Stimulated activated CD8-positive, alpha-beta memory T cell treated with anti-CD3 and anti-CD28 coated beads, Interleukin-7, amount 100 ng/mL, for 24 hours (primary cell): ENCODE measurements around the gene CRISPLD2.
"Not testable (repeated sequence)": the region's sequence is repeated elsewhere in the genome, so short reads cannot be mapped to it uniquely, and the experiment has no call there.

ENCODE experiments used
- DNase-seq: peaks from one replicate; pipeline ENCODE4 v3.0.0-alpha.2; 2020; ENCODE audit warnings: low read depth

Gene CRISPLD2

DNA sequence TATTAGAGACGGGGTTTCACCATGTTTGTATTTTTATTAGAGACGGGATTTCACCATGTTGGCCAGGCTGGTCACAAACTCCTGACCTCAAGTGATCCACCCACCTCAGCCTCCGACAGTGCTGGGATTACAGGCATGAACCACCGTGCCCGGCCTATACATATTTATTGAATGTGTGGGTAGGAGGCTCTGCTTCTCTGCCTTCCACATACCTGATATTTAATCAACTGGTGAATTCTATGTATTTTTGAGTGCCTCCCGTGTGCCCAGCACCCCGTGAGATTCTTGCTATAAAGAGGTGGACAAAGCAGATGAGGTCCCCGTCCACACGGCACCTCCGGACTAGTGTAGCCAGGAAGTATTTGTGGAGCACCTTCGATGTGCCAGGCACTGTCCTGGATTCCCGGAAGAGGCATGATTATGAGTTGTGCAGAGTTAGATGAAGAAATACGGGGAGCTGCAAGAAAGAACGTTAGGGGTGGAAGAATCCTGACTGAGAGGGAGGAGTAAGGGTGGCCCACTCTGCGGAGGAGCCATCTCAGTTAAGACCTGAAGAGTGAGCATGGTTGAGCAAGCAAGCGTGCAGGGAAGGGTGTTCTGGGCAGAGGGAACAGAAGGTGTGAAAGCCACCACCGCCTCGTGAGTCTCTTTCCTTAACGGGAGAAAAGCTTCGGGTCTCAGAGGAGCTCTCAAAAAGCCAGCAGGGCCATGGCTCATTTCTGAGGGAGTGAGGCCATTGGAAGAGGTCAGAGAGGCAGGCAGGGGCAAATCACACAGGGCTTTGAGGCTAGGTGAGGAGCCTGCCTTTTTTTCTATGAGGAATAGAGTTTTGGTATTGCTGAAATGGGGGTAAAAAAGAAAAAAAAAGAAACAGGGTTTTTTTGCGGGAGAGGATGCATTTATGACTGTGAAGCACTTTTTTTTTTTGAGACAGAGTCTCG, 21.2 kb downstream of the CRISPLD2 start:
- DNase-seq: no peak

DNA sequence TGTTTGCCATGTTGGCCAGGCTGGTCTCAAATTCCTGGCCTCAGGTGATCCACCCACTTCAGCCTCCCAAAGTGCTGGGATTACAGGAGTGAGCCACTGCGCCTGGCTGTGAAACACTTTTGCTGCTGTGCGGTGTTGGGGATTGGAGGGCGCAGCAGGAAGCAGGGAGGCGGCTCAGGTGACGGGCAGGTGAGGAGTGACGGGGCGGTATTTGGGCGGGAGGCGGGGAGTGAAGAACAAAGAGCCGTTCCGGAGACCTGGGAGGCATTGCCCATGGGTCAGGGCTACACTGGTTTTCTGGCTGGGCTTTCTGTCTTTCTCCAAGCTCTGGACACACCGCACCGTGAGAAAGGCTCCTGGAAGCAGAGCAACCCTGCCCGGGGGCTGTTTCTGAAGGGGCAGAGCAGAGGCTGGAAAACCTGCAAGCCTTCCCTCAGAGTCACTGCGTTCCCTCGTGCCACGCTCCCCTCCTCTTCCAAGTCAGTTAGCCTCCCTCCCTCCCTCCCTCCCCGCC, 22.1 kb downstream of the CRISPLD2 start:
- DNase-seq: no peak

DNA sequence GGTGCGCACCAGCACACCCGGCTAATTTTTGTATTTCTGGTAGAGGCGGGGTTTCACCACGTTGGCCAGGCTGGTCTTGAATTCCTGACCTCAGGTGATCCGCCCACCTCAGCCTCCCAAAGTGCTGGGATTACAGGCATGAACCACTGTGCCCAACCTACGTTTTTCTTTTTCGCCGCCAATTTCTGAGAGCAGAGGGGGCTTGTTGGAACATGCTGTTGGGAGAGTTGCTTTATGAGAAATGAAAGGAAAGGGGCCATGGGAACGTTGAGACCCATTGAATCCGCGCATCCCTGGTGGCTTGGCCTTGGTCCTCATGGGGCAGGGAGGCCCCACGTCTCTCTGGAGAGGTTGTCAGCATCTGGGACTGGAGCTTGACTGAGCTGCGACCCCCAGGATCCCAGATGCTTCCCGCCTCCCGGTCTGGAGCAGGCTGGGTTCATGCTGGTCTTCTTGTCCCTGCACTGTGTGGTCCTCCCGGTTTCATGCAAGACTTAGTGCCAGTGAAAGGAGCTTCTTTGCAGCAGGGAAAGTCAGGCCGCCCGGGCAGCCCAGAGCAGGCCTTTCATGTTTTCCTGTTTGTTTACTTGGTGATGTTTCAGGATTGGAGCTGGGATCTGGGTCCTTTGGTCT, 22.8 kb downstream of the CRISPLD2 start:
- no peak for DNase-seq

DNA sequence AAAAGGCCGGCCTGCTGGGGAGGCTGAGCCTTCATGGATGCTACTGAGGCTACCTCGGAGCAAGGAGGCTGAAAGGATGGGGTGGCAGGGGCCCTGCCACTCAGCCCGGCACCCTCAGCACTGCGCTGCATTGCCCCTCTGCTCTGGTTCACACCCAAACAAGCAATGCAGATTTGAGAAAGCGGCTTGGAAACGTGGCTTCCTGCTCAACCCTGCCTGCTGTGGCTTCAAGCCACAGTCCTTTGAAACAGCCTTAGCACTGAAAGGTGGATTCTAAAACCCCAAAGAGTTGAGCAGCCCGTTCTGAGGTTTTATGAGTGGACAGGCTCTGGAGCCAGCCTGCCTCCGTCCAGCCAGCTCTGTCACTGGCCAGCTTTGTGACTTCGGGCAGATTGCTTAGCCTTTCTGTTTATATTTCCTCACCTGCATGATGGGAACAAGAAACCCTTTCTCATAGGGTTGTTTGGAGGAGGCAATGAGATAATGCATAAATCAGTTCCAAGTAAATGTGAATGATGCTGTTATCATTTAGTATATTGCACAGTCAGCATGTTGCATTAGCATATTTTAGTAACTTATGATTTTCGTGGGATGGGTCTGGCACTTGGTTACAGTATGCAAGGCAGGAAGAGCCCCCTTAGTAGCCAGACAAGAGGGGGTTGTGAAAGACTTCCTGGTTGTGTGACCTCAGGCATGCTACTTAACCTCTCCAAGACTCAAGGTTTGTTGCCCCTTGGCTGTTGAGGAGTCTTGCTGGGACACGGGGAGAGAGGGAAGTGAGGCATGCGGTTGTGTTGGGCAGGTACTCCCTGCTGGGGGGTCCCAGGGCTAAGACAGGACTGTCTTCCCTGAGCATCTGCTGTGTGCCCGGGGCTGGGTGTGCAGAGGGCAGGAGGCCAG, 23.6 kb downstream of the CRISPLD2 start:
- no peak for DNase-seq

DNA sequence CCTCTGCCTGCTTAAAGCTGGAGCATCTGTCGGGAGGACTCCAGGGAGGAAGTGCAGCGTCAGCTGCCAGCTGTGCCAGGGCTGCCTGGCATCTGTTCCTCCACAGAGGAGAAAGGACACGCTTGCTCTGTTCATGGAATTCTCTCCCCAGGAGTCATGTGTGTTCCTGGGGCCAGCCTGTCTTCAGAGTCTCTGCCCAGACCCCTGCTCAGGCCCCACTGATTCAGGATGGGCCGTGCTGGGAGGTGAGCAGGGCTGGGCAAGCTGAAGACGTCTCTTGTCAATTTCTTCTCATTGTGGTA, 24.2 kb downstream of the CRISPLD2 start:
- DNase-seq: no peak

DNA sequence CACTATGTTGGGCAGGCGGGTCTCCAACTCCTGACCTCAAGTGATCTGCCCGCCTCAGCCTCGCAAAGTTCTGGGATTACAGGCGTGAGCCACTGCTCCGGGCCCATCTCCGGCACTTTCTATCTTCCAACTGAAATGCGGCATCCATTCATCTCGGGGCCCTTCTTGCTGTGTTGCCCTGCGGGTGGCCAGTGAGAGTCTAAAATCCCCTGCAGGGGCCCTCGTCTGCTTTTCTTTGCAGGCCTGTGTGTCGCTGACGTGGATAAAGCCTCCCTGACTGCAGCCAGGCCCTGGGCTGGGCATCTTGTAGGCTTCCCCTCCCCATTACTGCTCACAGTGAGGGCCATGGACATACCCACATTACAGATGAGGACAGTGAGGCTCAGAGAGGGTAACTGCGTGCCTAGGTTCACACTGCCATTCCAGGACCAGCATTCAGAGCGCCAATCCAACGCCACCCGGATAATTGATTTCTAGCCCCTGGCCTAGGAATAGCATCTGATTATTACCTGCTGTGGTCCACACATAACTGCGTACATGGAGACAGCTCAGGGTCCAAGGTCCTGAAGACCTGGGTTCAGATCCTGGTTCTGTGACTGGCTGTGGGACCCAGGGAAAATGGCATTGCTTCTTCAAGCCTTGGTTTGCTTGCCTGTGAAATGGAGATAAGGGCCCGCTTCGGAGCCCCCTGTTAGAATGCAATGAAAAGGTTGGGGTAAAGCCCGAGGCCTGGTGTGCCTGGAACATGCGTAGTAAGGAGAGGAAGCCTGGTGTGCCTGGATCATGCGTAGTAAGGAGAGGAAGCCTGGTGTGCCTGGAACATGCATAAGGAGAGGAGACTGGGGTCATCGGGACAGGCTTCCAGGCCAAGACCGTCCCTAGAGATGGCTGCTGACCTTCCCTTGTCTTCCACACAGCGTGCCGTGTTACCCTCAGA, 25.0 kb downstream of the CRISPLD2 start:
- DNase-seq: no peak

DNA sequence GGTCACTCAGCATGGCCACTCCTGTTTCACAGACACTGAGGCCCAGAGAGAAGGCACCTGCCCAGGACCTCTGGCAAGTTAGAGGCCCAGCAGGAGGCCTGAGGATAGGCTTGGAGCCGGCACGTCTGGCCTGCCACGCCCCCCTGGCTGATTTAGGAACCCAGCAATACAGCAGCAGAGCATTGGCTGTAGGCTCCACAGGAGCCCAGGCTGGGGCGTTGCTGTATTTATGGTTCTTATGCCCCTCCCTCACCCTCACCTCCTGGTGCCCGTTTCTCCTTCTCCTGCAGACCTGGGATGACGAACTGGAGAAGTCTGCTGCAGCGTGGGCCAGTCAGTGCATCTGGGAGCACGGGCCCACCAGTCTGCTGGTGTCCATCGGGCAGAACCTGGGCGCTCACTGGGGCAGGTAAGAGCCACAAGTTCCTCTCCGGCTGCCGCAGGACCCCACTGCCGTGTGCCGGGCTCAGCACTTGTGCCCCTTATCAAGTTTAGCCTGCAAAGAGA, 25.8 kb downstream of the CRISPLD2 start:
- no peak for DNase-seq

DNA sequence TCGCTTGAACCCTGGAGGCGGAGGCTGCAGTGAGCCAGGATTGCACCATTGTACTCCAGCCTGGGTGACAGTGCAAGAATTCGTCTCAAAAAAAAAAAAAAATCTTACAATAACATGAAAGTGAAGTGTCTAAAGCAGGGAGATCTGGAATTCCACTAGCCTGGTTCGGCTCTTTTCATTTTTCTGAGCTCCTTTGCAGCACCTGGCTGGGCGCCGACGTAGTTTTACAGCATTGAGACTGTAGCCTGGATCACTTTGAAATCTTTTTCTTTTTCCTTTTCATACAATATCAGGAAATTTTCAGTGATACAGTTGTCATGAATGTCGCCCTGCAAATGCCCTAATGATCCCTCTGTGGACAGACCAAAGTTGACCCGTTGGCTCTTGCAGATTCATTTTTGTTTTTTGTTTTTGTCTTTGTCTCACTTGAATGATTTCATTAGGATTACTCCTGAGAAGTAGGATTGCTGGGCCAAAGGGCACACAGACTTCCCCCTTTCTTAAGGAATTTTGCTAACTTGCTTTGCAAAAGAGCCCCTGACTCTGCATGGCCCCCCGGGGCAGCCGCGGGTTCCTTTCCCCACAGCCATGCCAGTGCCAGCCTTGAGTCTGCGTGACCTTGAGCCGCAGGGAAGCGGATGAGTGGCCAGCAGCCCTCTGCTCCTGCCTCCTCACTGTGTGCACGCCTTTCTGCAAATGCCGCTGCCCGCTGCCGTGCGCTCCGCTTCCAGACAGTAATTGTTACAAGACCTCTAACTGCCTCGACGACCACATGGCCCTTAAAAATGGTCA, 28.0 kb downstream of the CRISPLD2 start:
- DNase-seq: no peak

DNA sequence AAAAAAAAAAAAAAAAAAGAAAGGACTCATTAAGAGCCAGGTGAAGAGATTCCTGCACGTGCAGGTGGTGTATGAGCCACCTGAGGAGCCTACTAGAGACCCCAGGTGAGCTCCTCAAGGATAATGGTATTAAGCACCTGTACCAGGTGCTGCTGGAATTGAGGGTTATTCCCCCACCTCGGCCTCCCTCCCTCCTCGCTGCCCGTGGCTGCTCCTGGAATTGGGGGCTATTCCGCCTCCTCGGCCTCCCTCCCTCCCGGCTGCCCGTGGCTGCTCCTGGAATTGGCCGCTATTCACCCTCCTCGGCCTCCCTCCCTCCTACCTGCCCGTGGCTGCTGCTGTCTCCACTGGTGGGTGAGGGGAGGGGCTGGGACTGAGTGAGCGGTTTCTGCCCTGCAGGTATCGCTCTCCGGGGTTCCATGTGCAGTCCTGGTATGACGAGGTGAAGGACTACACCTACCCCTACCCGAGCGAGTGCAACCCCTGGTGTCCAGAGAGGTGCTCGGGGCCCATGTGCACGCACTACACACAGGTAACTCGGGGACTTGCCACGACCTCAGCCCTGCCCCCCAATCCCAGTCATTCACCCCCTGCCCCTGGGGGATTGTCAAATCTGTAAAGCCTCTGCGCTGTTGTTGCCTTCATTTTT, 29.3 kb downstream of the CRISPLD2 start:
- DNase-seq: no peak

DNA sequence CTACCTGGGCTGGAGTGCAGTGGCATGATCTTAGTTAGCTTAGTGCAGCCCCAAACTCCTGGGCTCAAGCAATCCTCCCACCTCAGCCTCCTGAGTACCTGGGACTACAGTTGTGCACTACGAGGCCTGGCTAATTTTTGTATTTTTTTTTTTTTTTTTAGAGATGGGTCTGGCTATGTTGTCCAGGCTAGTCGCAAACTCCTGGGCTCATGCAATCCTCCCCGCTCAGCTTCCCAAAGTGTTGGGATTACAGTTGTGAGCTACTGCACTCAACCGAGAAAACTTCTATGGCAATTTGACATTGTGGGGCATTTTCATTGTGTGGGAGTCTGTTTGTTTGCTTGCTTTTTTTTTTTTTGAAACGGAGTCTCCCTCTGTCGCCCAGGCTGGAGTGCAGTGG, 30.0 kb downstream of the CRISPLD2 start:
- DNase-seq: no peak

DNA sequence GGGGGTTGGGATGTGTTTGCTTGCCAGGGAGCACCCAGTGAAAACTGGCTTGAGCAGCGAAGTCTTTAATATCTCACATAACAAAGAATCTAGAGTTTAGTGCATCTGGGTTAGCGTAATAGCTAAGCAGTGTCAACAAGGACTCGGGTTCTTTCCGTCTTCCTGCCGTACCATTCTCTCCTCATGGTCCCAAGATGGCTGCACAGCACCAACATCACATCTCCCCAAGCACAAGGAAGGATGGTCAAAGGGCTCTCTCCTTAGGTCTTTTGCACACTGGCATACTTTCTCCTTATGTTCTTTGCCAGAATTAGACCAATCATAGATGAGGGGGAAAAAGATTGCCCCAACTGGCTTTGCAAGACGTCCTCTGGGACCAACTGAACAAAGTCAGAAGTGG, 30.9 kb downstream of the CRISPLD2 start:
- DNase-seq: no peak

DNA sequence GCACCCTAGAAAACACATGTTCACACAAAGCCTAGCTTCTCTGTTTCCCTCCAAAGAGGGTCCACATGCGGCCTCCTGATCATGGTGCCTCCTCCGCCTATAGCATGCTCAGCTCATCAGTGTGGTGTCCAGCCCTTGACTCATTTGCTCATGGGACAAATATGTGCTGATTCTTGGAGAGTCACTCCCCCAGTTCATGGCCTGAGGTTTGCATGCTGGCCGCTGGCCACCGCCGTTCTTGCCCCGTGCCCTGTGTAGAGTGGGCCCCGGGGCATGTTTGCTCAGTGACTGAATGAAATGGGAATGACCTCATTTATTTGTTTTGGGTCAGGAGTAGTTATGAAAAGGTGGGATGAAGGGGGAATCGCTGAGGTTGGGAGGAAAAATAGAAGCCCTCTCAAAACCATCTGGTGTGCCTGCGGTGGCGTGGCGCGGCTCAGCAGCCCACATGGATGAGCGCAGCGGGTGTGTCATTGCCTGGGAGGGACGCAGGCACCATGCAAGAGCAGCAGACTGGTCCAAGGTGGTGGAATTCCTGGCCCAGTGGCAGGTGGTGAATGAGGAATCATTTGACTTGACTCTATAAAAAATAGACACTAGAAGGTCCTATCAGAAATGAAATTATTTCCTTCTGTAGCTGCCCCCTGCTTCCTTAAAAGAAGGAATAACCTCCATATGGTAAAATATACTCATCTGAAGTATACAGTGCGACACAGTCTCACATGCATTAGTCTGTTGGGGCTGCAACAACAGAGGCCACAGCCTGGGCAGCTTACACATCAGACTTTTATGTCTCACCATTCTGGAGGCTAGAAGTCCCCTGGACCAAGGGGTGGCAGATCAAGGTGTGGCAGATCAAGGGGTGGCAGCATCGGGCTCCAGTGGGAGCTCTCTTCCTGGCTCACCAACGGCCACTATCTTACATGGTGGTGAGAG, 31.7 kb downstream of the CRISPLD2 start:
- no peak for DNase-seq

DNA sequence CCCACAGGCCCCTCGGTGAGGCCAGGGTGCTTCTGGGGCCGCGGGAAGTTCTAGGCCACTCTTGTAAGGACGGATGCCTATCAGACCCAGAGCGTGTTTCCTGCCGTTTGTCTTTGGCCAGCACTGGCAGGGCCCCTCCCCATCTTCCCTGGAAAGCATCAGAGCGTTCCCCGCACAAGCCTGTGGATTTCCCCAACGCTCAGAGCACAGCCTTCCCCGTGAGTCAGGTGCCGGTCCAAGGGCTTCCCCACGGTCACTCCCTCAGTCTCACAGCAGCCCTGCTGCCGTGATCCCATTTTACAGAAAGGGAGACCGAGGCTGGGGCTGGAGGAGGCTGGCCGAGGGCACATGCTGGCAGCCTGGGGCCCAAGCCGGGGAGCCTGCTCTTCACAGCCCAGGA, 33.7 kb downstream of the CRISPLD2 start:
- DNase-seq: no peak

DNA sequence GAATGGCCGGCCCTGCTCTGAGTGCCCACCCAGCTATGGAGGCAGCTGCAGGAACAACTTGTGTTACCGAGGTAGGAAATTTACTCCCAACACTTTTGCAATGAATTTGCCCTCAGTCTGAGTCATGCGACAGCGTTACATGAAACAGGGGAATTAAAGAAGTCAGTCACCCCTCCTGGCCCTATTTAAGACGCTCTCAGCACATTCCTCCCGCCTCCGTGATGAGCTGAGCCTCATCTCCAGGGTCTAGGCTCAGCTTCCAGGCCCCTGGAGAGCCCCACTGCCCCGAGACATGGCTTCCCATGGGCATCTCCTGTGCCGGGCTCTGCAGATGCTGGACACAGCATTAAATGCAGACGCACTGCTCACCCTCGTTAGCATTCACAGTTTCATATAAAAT, 35.0 kb downstream of the CRISPLD2 start:
- DNase-seq: no peak

DNA sequence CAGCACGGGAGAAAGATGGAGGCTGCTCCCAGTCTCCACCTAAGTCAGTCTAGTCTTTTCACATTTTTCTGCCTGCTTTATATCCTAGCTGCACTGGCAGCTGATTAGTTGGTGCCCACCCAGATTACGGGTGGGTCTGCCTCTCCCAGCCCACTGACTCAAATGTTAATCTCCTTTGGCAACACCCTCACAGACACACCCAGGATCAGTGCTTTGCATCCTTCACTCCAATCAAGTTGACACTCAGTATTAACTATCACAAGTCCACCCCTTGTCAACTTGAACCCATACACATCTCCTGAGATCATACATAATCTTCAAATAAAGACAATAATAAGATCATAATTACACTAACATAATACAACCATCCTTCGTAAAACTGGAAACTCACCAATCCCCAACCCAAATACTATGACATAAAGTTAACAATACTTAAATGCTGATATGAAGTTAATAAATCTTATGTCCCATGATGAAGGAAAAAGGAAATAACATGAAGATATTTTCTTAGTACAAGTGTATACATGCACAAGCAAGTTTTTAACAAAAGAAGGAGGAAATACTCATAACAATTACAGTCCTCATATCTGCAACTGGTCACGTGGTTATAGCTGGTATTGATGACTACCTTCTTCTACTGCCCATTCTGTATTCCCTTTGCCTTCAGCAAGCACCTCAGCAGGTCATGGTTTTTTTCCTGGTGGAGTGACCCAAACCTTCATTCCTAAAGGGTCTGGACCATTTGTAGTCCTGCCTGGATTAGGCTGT, 35.8 kb downstream of the CRISPLD2 start:
- DNase-seq: not testable (repeated sequence)

DNA sequence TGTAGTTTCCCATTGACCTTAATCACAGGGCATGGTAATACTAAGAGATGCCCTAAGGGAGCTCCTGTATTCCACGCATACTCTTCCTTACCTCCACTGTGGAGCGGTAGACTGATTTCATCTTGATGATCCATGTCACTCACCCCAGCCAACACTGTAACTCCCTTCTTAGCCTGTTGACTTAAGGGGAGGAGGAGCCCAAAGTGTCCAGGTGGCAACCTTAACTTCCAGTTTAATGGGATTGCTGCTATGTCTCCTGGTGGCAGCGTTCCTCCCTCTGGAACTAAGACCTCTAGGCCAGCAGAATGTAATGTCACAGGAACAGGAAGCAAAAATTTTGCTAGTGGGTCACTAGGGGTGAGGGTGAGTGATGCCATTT, 36.4 kb downstream of the CRISPLD2 start:
- not testable (repeated sequence) for DNase-seq

DNA sequence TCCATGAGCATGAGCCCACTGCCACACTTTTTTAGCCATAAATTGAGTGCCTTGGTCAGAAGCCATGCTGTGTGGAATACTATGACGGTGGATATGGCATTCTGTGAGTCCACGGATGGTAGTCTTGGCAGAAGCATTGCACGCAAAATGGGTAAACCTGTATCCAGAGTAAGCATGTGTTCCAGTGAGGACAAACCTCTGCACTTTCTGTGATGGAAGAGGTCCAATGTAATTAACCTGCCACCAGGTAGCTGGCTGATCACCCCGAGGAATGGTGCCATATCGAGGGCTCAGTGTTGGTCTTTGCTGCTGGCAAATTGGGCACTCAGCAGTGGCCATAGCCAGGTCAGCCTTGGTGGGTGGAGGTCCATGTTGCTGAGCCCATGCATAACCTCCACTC, 37.0 kb downstream of the CRISPLD2 start:
- DNase-seq: not testable (repeated sequence)

DNA sequence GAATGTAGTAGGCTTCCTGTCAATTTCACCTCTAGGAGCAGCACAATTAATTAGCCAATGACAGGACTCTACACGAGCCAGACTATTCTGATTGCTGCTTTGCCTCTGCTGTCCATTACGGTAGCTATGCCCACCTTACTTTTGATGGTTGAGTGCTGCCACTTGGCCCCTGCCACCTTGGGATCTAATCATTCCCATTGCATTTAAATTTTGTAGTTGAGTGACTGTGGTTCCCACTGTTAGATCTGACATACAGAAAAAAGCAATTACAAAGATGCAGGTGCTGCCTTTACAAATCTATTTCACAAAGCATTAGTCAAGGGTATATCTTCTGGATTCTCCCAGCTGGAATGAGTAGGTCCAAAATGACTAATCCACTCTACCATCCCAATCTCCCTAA, 39.9 kb downstream of the CRISPLD2 start:
- DNase-seq: no peak
